Right lobe of liver (tissue), 6 donors: Measurements from ENCODE around the gene STX4. TPM values are rescaled to one million over a fixed set of nuclear protein-coding genes. Genes with fewer than 3 reads are reported as not detected.

Source experiments
- ATAC-seq, 4 donors: fragments of 200-7000 bp; cut with Tn5 transposase; one replicate each; pipeline ENCODE4 v1.9.1; 2020; ENCODE audit warnings: mild to moderate bottlenecking in 4 of 4, moderate library complexity in 4 of 4
- DNase-seq, 3 donors: peaks; one replicate each; pipeline ENCODE4 v3.0.0-alpha.2; 2020
- H3K27ac ChIP-seq, 3 donors: fragments of 200-600 bp; one replicate each; pipeline ENCODE4 v1.8.0; 2022
- H3K27me3 ChIP-seq, 2 donors: fragments of 200-600 bp; one replicate each; pipeline ENCODE4 v1.8.0; 2022
- H3K36me3 ChIP-seq, 4 donors: fragments of 200-600 bp; sonication (generic) in 1 of 4; one replicate each; pipeline versions ENCODE4 v1.5.1 to v1.8.0; 2017 to 2022; ENCODE audit warnings: control low read depth in 1 of 4
- H3K4me1 ChIP-seq, 4 donors: fragments of 200-600 bp; sonication (generic) in 1 of 4; one replicate each; pipeline versions ENCODE4 v1.5.1 to v1.8.0; 2017 to 2022; ENCODE audit warnings: control low read depth in 1 of 4
- H3K4me3 ChIP-seq, 3 donors: fragments of 200-600 bp; one replicate each; pipeline ENCODE4 v1.8.0; 2022
- H3K9me3 ChIP-seq, 4 donors: fragments of 200-600 bp; sonication (generic) in 1 of 4; one replicate each; pipeline versions ENCODE4 v1.5.1 to v1.8.0; 2017 to 2022; ENCODE audit warnings: control low read depth in 1 of 4
- CTCF ChIP-seq, 4 donors: fragments of 200-600 bp in 3 of 4; fragments of 450-650 bp in 1 of 4; IDR thresholded peaks; one replicate each; pipeline versions ENCODE4 v1.5.1 to v1.8.0; 2016 to 2022; ENCODE audit warnings: antibody characterized with exemption in 4 of 4, mild to moderate bottlenecking in 2 of 4
- POLR2A ChIP-seq: fragments of 450-650 bp; IDR thresholded peaks from one replicate; pipeline ENCODE4 v1.6.1; 2017; ENCODE audit warnings: antibody characterized with exemption, mild to moderate bottlenecking
- WGBS: methylation state at CpG from one replicate; pipeline ENCODE4 v1.1.6; 2018; ENCODE audit warnings: low coverage, low lambda C conversion rate; ENCODE audit not compliant: insufficient coverage; ENCODE audit errors: missing lambda C conversion rate; 5-methylcytosine and 5-hydroxymethylcytosine counted together
- intact Hi-C, 2 donors: fragments of 100-400 bp; cut with DNase I; formaldehyde crosslinking; loops; one replicate each; pipeline versions ENCODE4 v1.11.2 to v1.14.1; 2022
- total RNA-seq, 6 experiments: library from RNA; depleted of rRNA in 2 of 6; stranded (reverse); fragments of >200 nt in 2 of 6; fragmentation: NEBNext Ultra II Directional in 3 of 6; extraction: Animal tissue kit (Norgen Biotek cat#: 25700) in 3 of 6; gene quantifications; one replicate each; pipeline versions ENCODE4 v1.1.0 to v1.2.4, GENCODE V29; 2016 to 2023
- donor health status: DM: no; HTN: yes; CAD: no.
- donor health status: DM: no; HTN: no; CAD: no.
- donor health status: DM: no; HTN: no; CAD: no.
- donor health status: DM: no; HTN: yes; CAD: no.
- donor health status: DM: no; HTN: yes; CAD: no.

STX4 gene
- total RNA-seq, 6 experiments from 2014 or later: 18.8 to 52.8 (median 23.6) TPM

GRCh38 chr16:30985401-30986128 lies 47.8 kb upstream of the STX4 start:
- ATAC-seq: peak; percentile 74 to 88 (median 84)
- intact Hi-C loops: loop anchor here (10.0 kb wide), 2 partner anchors 59 to 99 kb away; partner anchors contain the start of gene PRSS53 (in 1 of the 2)
- Histone ChIP-seq H3K27ac (peak overlapping the region; percentile 74 to 80 (median 79)), H3K4me3 (peak overlapping the region; percentile 62 to 73 (median 72)), H3K27me3 (no peaks in the 10 kb centered on the region), H3K4me1 (peaks cover 0 to 12% (median 5%) of the 10 kb centered on the region in 4 donors), H3K9me3 (no peaks in the 10 kb centered on the region), H3K36me3 (peaks cover 0 to 15% (median 5%) of the 10 kb centered on the region in 4 donors)
- TF ChIP-seq POLR2A (peak; percentile 22), CTCF (IDR thresholded peaks at IDR 0.05) (peak in 1 of 4 donors; percentile 42)
- WGBS: 18% methylated on average over 9 of the region's 20 CpGs
- DNase-seq: peak; percentile 84 to 89 (median 86)

GRCh38 chr16:30986129-30986991 lies 47.0 kb upstream of the STX4 start:
- intact Hi-C loops: loop anchor here (10.0 kb wide), 2 partner anchors 58 to 98 kb away; partner anchors contain the start of gene PRSS53 (in 1 of the 2)
- DNase-seq (no peak), ATAC-seq (no peak)
- 92% methylated on average over 15 of the region's 29 CpGs for WGBS
- Histone ChIP-seq H3K36me3 (peaks cover 0 to 8% (median 3%) of the 10 kb centered on the region in 4 donors), H3K4me3 (peak overlapping the region; percentile 62 to 73 (median 72)), H3K4me1 (peaks cover 0 to 12% (median 5%) of the 10 kb centered on the region in 4 donors), H3K27ac (peak overlapping the region; percentile 74 to 80 (median 79)), H3K27me3 (no peaks in the 10 kb centered on the region), H3K9me3 (no peaks in the 10 kb centered on the region)
- no peak for TF ChIP-seq CTCF (IDR thresholded peaks at IDR 0.05)
- no peak for TF ChIP-seq POLR2A

- DNase-seq (no peak), ATAC-seq (no peak)
- no peaks in the 10 kb centered on the region for H3K9me3 ChIP-seq
- TF ChIP-seq CTCF (IDR thresholded peaks at IDR 0.05) (no peak), POLR2A (no peak)
- no peak overlapping the region for H3K4me3 ChIP-seq
- intact Hi-C loops: loop anchor here (10.0 kb wide), 2 partner anchors 57 to 97 kb away; partner anchors contain the start of gene PRSS53 (in 1 of the 2)
- H3K36me3 ChIP-seq: peaks cover 0 to 7% (median 0%) of the 10 kb centered on the region in 4 donors
- H3K4me1 ChIP-seq: peaks cover 0 to 12% (median 5%) of the 10 kb centered on the region in 4 donors
- no CpG with 5 or more reads among the region's 30 CpGs for WGBS
- H3K27ac ChIP-seq: no peak overlapping the region
- H3K27me3 ChIP-seq: no peaks in the 10 kb centered on the region
Observed at GRCh38 chr16:30987581-30988190, 45.7 kb upstream of the STX4 start.

- Histone ChIP-seq H3K4me1 (peaks cover 0 to 12% (median 5%) of the 10 kb centered on the region in 4 donors), H3K36me3 (peaks cover 0 to 7% (median 0%) of the 10 kb centered on the region in 4 donors), H3K27me3 (no peaks in the 10 kb centered on the region), H3K4me3 (no peak overlapping the region), H3K9me3 (no peaks in the 10 kb centered on the region), H3K27ac (no peak overlapping the region)
- WGBS: 79% methylated on average over 4 of the region's 23 CpGs
- ATAC-seq (no peak), DNase-seq (no peak)
- intact Hi-C loops: loop anchor here (10.0 kb wide), 3 partner anchors 55 to 445 kb away; partner anchors contain the start of gene PRSS53 (in 1 of the 2)
- TF ChIP-seq POLR2A: no peak
- no peak for TF ChIP-seq CTCF (IDR thresholded peaks at IDR 0.05)
Observed at GRCh38 chr16:30989469-30990047, 43.8 kb upstream of the STX4 start.
